Spleen (tissue), 11 donors: Measurements from ENCODE around the gene TTC28. TPM values are rescaled to one million over a fixed set of nuclear protein-coding genes. Genes with fewer than 3 reads are reported as not detected.

ENCODE experiments used
- DNase-seq: peaks from one replicate; pipeline ENCODE4 v3.0.0-alpha.2; 2020
- H3K27ac ChIP-seq, 8 donors: fragments of 200-600 bp; sonication (generic) in 7 of 8; 1 replicate in 4 of 8; 2 replicates in 4 of 8; pipeline versions ENCODE4 v1.5.0 to v1.8.0; 2016 to 2021; ENCODE audit warnings: inconsistent platforms in 4 of 8, mild to moderate bottlenecking in 4 of 8, moderate library complexity in 1 of 8
- H3K27me3 ChIP-seq, 7 donors: fragments of 200-600 bp; sonication (generic) in 6 of 7; replicated peaks in 1 of 7; 1 replicate in 4 of 7; 2 replicates in 3 of 7; pipeline versions ENCODE4 v1.5.0 to v1.8.0; 2016 to 2021; ENCODE audit warnings: inconsistent platforms in 3 of 7, mild to moderate bottlenecking in 1 of 7
- H3K36me3 ChIP-seq, 6 donors: fragments of 200-600 bp; sonication (generic) in 5 of 6; 1 replicate in 4 of 6; 2 replicates in 2 of 6; pipeline versions ENCODE4 v1.5.0 to v1.8.0; 2016 to 2021; ENCODE audit warnings: inconsistent platforms in 2 of 6
- H3K4me1 ChIP-seq, 6 donors: fragments of 200-600 bp; sonication (generic) in 5 of 6; 1 replicate in 3 of 6; 2 replicates in 3 of 6; pipeline versions ENCODE4 v1.5.0 to v1.8.0; 2016 to 2021; ENCODE audit warnings: inconsistent platforms in 3 of 6
- H3K4me3 ChIP-seq, 8 donors: fragments of 200-600 bp; sonication (generic) in 7 of 8; 1 replicate in 4 of 8; 2 replicates in 4 of 8; pipeline versions ENCODE4 v1.5.0 to v1.8.0; 2016 to 2021; ENCODE audit warnings: inconsistent platforms in 4 of 8, mild to moderate bottlenecking in 4 of 8, moderate library complexity in 2 of 8
- H3K9me3 ChIP-seq, 8 donors: fragments of 200-600 bp; sonication (generic) in 7 of 8; 1 replicate in 4 of 8; 2 replicates in 4 of 8; pipeline versions ENCODE4 v1.5.0 to v1.8.0; 2016 to 2021; ENCODE audit warnings: inconsistent platforms in 4 of 8
- POLR2A ChIP-seq, 3 donors: fragments of 450-650 bp; IDR thresholded peaks; one replicate each; pipeline ENCODE4 v1.5.1; 2017; ENCODE audit warnings: antibody characterized with exemption in 3 of 3, mild to moderate bottlenecking in 1 of 3
- POLR2AphosphoS5 ChIP-seq, 3 donors: sonication (generic); formaldehyde crosslinking; IDR thresholded peaks; one replicate each; pipeline ENCODE4 v1.5.1; 2017; ENCODE audit warnings: antibody characterized with exemption in 3 of 3
- WGBS, 5 donors: extraction: QIAGEN DNeasy Blood & Tissue Kit in 3 of 5; methylation state at CpG; one replicate each; pipeline versions ENCODE4 v1.1.5 to v1.1.7; 2013 to 2018; 5-methylcytosine and 5-hydroxymethylcytosine counted together
- intact Hi-C: fragments of 100-400 bp; cut with DNase I; formaldehyde crosslinking; loops from one replicate; pipeline ENCODE4 v1.15.0; 2023; ENCODE audit warnings: low total_unique reads
- polyA plus RNA-seq, 3 donors: library from polyadenylated mRNA; stranded (reverse); fragments of 200-250 nt; gene quantifications; one replicate each; pipeline ENCODE4 v1.2.1, GENCODE V29; 2013
- total RNA-seq, 7 donors: library from RNA; depleted of rRNA in 3 of 7; stranded (reverse); fragments of >200 nt in 3 of 7; fragmentation: NEBNext Ultra II Directional in 4 of 7; extraction: Animal tissue kit (Norgen Biotek cat#: 25700) in 4 of 7; gene quantifications; one replicate each; pipeline versions ENCODE4 v1.1.0 to v1.2.1, GENCODE V29; 2016 to 2021
- TF ChIP-seq, protein P1 (sequence below), 11 experiments: fragments of 200-600 bp in 7 of 11; fragments of 450-650 bp in 4 of 11; sonication (generic) in 4 of 11; IDR thresholded peaks in 8 of 11; conservative IDR thresholded peaks in 3 of 11; 1 replicate in 7 of 11; 2 replicates in 4 of 11; pipeline versions ENCODE4 v1.4.0 to v1.8.0; 2016 to 2021; ENCODE audit warnings: antibody characterized with exemption in 11 of 11, inconsistent platforms in 4 of 11, mild to moderate bottlenecking in 1 of 11
- donor health status: healthy with polysubstance abuse.
- donor health status: DM: no; HTN: no; CAD: no; lungs with moderate emphysema.
- donor health status: DM: no; HTN: no; CAD: no.
- donor health status: Bipolar disorder and iron deficiency.
- donor health status: healthy.
- donor health status: DM: no; HTN: no; CAD: no.
- donor health status: DM: yes; HTN: yes; CAD: no.

Gene TTC28
- total and polyA plus RNA-seq, 10 donors: 0.62 to 69.0 (median 33.5) TPM

DNA sequence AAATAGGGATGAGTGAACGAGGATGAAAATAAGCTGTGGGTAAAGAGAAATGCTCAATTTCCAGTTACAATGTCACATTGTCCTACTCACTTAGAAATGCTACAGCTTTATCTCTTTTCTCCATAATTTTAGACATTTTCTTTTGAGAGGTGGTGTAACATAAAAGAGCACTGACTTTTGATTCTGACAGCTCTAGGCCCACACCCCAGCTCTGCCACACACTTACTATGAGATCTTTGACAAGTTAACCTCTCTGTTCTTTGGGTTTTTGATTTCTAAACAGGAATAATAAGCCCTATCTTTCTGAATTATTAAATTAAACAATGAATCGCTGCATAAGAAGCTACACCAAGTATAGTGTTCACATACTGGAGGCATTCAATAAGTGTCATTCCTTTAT, 532.2 kb downstream of the TTC28 start:
- no peaks in the 10 kb centered on the region for H3K36me3 ChIP-seq
- H3K27me3 ChIP-seq: no peaks in the 10 kb centered on the region
- no peak for TF ChIP-seq POLR2A (IDR thresholded peaks at IDR 0.05)
- WGBS, 5 donors: 77 to 91% (median 82%) methylated on average over 2 of the region's 2 CpGs
- peaks cover 0 to 4% (median 0%) of the 10 kb centered on the region in 6 donors for H3K4me1 ChIP-seq
- H3K9me3 ChIP-seq: no peaks in the 10 kb centered on the region
- no peak for DNase-seq
- no peak overlapping the region for H3K4me3 ChIP-seq
- no peak overlapping the region for H3K27ac ChIP-seq
- intact Hi-C loops: no loop called here

DNA sequence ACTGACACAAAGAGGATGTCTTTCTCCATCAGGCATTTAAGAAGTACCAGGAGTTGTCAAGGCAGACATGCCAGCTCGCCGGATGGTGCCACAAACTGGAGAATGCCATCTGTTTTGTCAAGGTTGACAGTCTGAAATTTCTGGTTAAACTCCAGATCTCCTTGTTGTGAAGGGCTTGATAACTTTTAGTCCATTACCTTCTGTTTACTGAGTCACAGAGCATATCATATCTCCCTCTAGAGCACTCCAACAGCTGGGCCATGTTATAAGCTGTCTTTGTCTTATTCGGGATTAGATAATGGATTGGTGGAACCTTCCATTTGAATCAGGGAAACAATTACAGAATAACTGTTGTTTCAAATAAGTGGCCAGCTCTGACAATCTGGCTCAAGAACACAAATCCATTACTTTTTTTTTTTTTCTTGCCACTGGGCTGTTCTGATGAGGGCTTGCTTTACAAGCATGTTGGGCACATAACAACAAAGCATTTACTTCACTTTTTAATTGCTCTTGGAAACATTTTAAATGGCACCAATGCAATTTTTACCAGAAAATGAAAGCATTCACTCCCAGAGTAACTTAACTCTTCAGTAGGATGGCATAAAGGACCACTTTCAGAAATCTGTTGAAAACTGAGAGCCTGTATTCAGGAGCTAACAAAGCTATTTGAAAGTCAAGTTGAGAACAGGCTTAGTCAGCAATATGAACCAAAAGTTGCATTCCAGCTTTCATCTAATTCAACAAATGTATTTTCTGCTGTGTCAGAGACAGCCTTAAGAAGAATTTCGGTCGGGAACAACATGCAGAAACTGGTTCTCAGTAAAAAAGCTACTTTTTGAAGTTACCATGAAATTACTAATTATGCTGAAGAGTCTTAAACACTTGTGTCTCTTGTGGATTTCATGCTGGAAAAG, 533.0 kb downstream of the TTC28 start:
- H3K4me1 ChIP-seq: peaks cover 0 to 4% (median 0%) of the 10 kb centered on the region in 6 donors
- no peaks in the 10 kb centered on the region for H3K36me3 ChIP-seq
- no peak overlapping the region for H3K27ac ChIP-seq
- H3K4me3 ChIP-seq: no peak overlapping the region
- intact Hi-C loops: no loop called here
- no peaks in the 10 kb centered on the region for H3K27me3 ChIP-seq
- WGBS, 5 donors: 72 to 90% (median 85%) methylated on average over 5 of the region's 5 CpGs
- TF ChIP-seq, protein P1, sequence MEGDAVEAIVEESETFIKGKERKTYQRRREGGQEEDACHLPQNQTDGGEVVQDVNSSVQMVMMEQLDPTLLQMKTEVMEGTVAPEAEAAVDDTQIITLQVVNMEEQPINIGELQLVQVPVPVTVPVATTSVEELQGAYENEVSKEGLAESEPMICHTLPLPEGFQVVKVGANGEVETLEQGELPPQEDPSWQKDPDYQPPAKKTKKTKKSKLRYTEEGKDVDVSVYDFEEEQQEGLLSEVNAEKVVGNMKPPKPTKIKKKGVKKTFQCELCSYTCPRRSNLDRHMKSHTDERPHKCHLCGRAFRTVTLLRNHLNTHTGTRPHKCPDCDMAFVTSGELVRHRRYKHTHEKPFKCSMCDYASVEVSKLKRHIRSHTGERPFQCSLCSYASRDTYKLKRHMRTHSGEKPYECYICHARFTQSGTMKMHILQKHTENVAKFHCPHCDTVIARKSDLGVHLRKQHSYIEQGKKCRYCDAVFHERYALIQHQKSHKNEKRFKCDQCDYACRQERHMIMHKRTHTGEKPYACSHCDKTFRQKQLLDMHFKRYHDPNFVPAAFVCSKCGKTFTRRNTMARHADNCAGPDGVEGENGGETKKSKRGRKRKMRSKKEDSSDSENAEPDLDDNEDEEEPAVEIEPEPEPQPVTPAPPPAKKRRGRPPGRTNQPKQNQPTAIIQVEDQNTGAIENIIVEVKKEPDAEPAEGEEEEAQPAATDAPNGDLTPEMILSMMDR (IDR thresholded peaks at IDR 0.05 in 8 of 11, conservative IDR thresholded peaks at IDR 0.05 in 3 of 11): no peak
- TF ChIP-seq POLR2A (IDR thresholded peaks at IDR 0.05) (no peak), POLR2AphosphoS5 (IDR thresholded peaks at IDR 0.05) (no peak)
- no peaks in the 10 kb centered on the region for H3K9me3 ChIP-seq
- no peak for DNase-seq

DNA sequence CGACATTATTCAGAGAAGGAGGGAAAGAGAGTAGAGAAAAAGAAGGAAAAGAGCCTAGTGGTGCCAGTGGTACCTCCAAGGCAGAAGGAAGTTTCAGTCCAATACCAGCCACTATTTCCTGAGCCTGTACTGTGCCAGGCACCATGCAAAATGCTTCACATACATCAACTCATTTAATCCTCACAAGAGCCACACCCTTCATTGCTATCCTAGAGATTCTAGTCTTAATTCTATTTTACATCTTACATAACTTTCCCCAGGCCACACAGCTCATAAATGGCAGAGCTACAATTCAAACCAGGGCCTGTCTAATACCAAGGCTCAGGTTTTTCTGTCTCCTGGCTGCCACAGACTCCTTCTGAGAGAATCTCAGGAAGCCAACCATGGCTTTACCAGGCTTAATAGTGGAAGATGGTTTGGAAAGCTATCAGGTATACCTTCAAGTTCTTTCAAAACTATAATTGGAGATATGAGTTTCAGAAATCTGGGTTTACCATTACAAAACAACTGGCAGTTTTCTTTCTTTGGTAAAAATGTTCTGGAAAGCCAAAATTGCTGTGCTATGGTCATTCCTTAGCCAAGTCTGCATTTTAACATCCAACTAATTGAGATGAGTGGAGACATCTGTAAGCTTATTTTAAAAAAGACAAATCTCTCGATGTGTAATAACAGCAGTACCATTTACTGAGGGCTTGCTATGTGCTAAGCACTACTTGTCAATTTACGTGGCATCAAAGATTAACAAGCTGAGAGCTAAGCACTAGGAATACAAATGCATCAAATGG, 535.5 kb downstream of the TTC28 start:
- H3K4me3 ChIP-seq: no peak overlapping the region
- H3K36me3 ChIP-seq: no peaks in the 10 kb centered on the region
- TF ChIP-seq POLR2AphosphoS5 (IDR thresholded peaks at IDR 0.05) (no peak), POLR2A (IDR thresholded peaks at IDR 0.05) (no peak)
- TF ChIP-seq, protein P1 (IDR thresholded peaks at IDR 0.05 in 8 of 11, conservative IDR thresholded peaks at IDR 0.05 in 3 of 11): no peak
- H3K4me1 ChIP-seq: peaks cover 0 to 4% (median 0%) of the 10 kb centered on the region in 6 donors
- peak overlapping the region in 2 of 8 donors; percentile 37 to 49 for H3K27ac ChIP-seq
- H3K9me3 ChIP-seq: no peaks in the 10 kb centered on the region
- 76 to 86% (median 82%) methylated on average over 3 of the region's 3 CpGs for WGBS, 5 donors
- DNase-seq: no peak
- intact Hi-C loops: no loop called here
- H3K27me3 ChIP-seq: no peaks in the 10 kb centered on the region

DNA sequence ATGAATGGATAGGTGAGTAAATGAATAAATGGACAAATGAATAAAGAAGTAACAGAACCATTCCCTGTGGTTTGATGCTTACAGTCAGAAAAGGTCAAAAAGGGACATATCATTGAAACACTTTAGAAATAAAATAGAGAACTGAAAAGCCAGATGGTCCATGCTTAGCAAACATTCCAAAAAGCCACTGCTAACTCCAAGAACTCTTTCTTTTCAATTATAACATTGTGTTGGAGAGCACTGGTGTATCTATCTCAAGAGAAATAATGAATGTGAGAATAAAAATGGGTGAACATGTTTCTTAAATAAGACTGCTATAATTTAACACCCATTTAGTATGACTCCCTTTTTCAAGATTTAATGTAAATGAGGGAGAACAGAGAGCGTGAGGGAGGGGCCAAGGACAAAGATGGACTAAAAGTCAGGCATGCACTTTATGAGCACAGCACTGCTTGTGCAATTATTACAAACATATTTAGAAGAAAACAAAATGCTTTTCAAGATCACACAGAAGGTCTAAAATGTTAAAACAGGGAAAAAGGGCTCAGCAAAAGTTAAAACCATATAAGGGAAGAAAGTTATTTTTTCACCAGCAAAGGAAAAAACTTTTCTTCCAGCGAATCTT, 536.3 kb downstream of the TTC28 start:
- no peak for TF ChIP-seq POLR2A (IDR thresholded peaks at IDR 0.05)
- TF ChIP-seq POLR2AphosphoS5 (IDR thresholded peaks at IDR 0.05): no peak
- TF ChIP-seq, protein P1 (IDR thresholded peaks at IDR 0.05 in 8 of 11, conservative IDR thresholded peaks at IDR 0.05 in 3 of 11): no peak
- no peaks in the 10 kb centered on the region for H3K9me3 ChIP-seq
- DNase-seq: no peak
- no peaks in the 10 kb centered on the region for H3K27me3 ChIP-seq
- WGBS, 5 donors: 73 to 89% (median 87%) methylated on average over 2 of the region's 2 CpGs
- no peak overlapping the region for H3K4me3 ChIP-seq
- H3K36me3 ChIP-seq: no peaks in the 10 kb centered on the region
- H3K4me1 ChIP-seq: peaks cover 0 to 4% (median 0%) of the 10 kb centered on the region in 6 donors
- peak overlapping the region in 1 of 8 donors; percentile 49 for H3K27ac ChIP-seq
- intact Hi-C loops: no loop called here
